SK-N-MC (cell line): ENCODE measurements around the gene CDK11B.
"Not testable (repeated sequence)": the region's sequence is repeated elsewhere in the genome, so short reads cannot be mapped to it uniquely, and the experiment has no call there.

ENCODE experiments used
- DNase-seq: peaks from one replicate; pipeline ENCODE4 v3.0.0-alpha.2; 2011; ENCODE audit warnings: low read depth, low spot score
- H3K27ac ChIP-seq: fragments of 200-600 bp; sonication (generic); 2 replicates; pipeline ENCODE4 v1.5.1; 2016; ENCODE audit warnings: mixed run types
- H3K36me3 ChIP-seq: fragments of 200-600 bp; sonication (generic); 2 replicates; pipeline ENCODE4 v1.6.1; 2017; ENCODE audit warnings: antibody characterized with exemption, low read length, mixed read lengths; ENCODE audit not compliant: insufficient read depth
- H3K4me3 ChIP-seq: fragments of 200-600 bp; sonication (generic); 2 replicates; pipeline ENCODE4 v1.5.1; 2016
- H3K9ac ChIP-seq: fragments of 200-600 bp; sonication (generic); 2 replicates; pipeline ENCODE4 v1.8.0; 2017; ENCODE audit warnings: mixed run types, mixed read lengths; ENCODE audit not compliant: insufficient read length
- H3K9me3 ChIP-seq: fragments of 200-600 bp; sonication (generic); 2 replicates; pipeline ENCODE4 v1.6.1; 2017; ENCODE audit warnings: low read depth, mild to moderate bottlenecking, antibody characterized with exemption, low read length, moderate library complexity, mixed read lengths
- EZH2 ChIP-seq: fragments of 200-600 bp; sonication (generic); IDR thresholded peaks from one replicate; pipeline ENCODE4 v1.6.1; 2017; ENCODE audit warnings: antibody characterized with exemption
- FOXP2 ChIP-seq: optimal IDR thresholded peaks from 2 replicates; pipeline ENCODE3; 2011; ENCODE audit warnings: mild to moderate bottlenecking, moderate library complexity; ENCODE audit not compliant: insufficient read depth; ENCODE audit errors: extremely low read length, control extremely low read depth
- POLR2AphosphoS5 ChIP-seq: IDR thresholded peaks from 2 replicates; pipeline ENCODE4 v1.6.1; 2012; ENCODE audit warnings: mild to moderate bottlenecking, low read depth, low read length, borderline replicate concordance

Gene CDK11B

DNA sequence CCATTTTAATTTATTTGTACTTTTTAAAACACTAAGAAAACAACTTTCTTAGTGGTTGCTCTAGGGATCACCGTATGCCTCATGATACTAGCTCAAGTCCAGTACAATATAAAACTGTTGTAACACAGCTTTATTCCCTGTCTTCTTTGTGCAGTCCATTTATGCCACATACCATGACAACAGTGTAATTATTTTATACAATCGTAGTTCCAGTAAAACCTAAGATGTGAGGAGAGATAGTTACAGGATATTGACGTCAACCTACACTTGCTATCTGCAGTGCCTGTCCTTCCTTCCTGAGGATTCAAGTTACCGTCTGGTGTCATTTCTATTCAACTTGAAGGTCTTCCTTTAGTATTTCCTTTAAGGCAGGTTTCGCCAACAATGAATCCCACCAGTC is 12.5 kb downstream of the CDK11B start:
- H3K4me3 ChIP-seq: not testable (repeated sequence)
- peaks cover 25% of the 10 kb centered on the region; the same call in 1 of the 2 replicates for H3K36me3 ChIP-seq

DNA sequence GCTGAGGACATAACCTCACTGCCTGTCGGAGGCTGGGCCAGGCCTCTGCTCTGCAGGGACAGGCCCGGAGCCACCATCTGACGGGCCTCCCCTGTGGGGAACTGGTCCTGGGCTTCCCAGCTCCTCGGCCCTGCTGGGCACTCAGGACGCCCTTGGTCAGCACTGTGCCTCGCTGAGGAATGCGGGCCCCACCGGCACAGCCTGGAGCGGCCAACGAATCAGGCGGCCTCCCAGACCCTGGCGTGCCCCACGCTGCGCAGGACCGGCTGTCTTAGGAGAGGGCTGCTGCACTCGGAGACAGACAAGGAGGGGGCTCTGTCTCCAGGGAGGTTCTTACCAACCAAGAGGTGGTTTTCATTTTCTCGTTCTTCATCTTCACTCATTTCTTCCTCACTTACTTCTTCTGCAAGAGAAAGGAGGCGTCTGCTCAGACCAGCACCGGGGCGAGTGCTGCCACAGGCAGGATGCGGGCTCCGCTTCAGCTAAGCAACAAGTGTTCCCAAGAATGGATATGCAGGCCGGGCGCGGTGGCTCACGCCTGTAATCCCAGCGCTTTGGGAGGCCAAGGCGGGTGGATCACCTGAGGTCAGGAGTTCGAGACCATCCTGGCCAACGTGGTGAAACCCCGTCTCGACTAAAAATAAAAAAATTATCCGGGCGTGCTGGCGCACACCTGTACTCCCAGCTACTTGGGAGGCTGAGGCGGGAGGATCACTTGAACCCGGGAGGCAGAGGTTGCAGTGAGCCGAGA is 17.9 kb downstream of the CDK11B start:
- H3K36me3 ChIP-seq, DNase-seq, H3K9ac ChIP-seq, H3K9me3 ChIP-seq, H3K27ac ChIP-seq, H3K4me3 ChIP-seq: not testable (repeated sequence)

More for the DNA sequence above, 12.5 kb downstream of the CDK11B start:
- H3K9me3 ChIP-seq, H3K27ac ChIP-seq, DNase-seq, H3K9ac ChIP-seq: not testable (repeated sequence)

DNA sequence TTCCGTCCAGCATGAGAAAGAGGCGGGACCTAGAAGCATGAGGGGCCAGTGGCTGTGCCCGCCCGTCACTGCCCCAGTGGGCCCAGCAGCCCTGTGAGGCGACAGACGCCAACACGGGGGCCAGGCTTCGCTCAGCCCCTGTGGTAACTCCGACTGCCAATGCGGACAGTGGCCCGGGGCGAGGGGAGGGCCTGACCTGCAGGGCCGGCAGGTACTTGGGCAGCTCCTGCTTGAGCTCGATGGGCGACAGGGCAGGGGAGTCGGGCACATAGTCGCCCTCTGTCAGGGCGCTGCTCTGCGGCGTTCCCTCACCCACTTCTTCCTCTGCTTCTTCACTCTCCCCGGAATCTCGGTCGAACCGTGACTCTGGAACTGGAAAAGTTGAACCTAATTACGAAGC is 18.7 kb downstream of the CDK11B start:
- not testable (repeated sequence) for H3K9ac ChIP-seq, DNase-seq, H3K9me3 ChIP-seq, H3K36me3 ChIP-seq, H3K4me3 ChIP-seq, H3K27ac ChIP-seq

DNA sequence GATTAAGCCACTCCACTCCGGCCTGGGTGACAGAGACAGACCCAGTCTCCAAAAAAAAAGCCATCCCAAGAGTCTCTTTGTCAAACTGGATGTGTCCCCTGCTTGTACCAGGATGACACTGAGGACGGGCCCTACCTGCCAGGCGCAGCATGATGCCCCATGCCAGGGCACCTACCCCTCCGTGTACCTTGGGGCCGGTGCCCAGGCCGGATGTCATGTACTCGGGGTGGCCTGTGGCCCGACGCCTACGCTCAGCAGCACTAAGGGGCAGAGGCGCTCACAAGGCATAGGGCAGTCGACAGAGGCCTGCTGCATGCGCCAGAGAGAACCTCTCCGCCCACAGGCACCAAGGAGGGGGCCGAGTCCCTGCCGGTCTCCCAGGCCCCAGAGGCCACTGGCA is 19.4 kb downstream of the CDK11B start:
- H3K9me3 ChIP-seq, H3K4me3 ChIP-seq, H3K27ac ChIP-seq, DNase-seq, H3K9ac ChIP-seq, H3K36me3 ChIP-seq: not testable (repeated sequence)

DNA sequence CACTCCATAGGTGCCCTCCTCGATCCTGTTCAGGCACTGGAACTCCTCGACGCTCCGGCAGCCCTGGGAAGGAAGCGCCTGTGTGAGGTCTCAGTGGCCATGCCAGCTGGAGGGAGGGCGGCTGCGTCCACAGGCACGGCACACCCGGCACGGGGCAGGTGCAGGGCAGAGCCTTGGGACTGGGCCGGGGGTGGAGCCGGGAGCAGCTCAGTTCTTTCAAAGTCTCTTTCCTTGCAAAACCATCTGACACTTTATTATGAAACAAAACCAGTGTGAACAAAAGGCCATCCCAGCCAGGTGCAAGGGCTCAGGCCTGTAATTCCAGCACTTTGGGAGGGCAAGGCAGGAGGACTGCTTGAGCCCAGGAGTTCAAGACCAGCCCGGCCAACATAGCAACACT is 20.3 kb downstream of the CDK11B start:
- not testable (repeated sequence) for H3K4me3 ChIP-seq, DNase-seq, H3K27ac ChIP-seq, H3K9me3 ChIP-seq, H3K9ac ChIP-seq, H3K36me3 ChIP-seq

DNA sequence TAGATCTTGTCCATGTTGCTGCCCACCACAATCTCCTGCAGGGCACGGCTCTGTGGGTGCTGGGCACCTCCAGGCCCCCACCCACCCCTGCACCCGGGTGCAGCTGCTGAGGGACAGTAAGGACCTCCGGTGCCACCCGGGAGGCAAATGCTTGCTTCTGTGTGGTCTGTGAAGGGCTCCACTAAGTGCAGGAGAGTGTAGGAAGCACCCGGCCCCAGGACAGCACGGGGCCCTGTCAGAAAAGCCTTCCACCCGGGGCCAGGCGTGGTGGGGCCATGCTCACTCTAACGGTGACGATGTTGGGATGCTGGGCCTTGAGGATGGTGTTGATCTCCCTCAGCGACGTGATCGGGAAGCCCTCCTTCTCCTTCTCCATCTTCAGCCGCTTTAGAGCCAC is 21.3 kb downstream of the CDK11B start:
- not testable (repeated sequence) for H3K27ac ChIP-seq, H3K9ac ChIP-seq, H3K9me3 ChIP-seq, H3K36me3 ChIP-seq, DNase-seq, H3K4me3 ChIP-seq

DNA sequence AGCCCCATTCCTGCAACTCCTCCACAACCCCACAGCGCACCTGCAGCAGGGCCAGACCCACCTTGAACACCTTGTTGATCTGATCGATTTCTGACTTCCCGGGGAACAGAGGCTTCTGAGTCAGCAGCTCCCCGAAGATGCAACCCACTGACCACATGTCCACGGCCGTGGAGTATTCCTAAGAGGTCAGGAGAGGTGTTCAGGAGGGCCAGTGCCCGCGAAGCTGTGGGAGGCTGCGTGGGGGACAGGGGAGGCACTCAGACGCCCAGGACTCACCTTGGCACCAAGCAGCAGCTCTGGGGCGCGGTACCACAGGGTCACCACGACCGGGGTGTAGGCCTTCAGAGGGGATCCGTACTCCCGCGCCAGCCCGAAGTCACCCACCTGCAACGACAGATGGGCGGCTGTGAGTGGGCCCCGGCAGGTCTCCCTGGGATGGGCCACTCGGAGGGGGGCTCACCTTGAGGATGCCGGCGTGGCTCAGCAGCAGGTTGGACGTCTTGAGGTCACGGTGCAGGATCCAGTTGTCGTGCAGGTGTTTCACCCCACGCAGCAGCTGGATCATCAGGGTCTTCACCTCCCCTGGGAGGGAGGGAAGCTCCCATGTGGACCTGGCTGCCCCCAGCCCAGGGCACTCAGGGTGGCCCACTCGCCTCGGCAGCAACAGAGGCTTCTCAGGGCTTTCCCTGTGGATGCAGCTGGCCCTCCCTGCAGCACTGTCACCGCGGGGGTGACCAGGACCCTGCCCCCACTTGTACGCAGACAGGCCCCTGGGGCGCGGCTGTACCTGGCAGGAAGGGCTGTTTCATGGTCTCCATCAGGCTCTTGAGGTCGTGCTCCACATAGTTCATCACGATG is 22.0 kb downstream of the CDK11B start:
- H3K36me3 ChIP-seq, H3K9me3 ChIP-seq, H3K4me3 ChIP-seq, DNase-seq, H3K9ac ChIP-seq, H3K27ac ChIP-seq: not testable (repeated sequence)

DNA sequence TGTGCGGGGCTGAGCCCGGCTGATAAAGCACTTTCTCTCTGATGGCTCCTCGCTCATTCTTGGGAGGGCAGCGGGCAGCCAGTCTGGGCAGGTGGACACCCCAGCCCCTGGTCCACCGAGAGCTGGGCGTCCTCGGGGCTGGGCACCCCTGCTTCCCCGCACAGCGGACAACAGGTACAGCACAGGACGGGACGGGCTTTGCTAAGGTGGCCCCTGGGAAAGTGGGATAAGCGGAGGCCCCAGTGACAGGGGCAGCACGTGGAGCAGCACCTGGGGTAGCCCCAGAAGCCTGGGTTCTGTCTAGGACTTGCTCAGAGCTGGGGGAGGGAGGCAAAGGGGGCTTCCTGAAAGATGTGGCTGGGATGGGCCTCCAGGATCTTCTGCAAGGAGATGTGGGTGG is 24.2 kb downstream of the CDK11B start:
- not testable (repeated sequence) for H3K4me3 ChIP-seq, H3K27ac ChIP-seq, DNase-seq, H3K36me3 ChIP-seq, H3K9ac ChIP-seq, H3K9me3 ChIP-seq

DNA sequence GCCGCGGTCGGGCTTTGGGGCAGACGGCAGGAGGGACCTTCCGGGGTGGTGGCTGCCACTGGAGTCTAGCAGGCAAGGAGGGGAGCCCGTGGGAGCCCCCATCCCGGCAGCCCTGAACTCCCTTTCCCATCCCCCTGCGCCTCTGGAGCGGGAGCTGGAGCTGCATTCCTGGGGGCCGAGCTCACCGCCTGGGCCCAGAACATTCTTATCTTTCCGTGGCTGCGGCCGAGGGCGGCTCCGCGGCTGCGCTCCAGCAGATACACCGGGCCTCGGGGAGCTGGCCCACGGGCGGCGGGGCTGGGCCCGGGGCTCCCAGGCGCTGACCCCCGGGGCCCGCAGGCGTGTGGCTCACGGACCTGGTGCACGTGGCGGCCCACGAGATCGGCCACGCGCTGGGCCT is 25.4 kb downstream of the CDK11B start:
- not testable (repeated sequence) for H3K4me3 ChIP-seq, H3K36me3 ChIP-seq, H3K9ac ChIP-seq, DNase-seq, H3K9me3 ChIP-seq, H3K27ac ChIP-seq

DNA sequence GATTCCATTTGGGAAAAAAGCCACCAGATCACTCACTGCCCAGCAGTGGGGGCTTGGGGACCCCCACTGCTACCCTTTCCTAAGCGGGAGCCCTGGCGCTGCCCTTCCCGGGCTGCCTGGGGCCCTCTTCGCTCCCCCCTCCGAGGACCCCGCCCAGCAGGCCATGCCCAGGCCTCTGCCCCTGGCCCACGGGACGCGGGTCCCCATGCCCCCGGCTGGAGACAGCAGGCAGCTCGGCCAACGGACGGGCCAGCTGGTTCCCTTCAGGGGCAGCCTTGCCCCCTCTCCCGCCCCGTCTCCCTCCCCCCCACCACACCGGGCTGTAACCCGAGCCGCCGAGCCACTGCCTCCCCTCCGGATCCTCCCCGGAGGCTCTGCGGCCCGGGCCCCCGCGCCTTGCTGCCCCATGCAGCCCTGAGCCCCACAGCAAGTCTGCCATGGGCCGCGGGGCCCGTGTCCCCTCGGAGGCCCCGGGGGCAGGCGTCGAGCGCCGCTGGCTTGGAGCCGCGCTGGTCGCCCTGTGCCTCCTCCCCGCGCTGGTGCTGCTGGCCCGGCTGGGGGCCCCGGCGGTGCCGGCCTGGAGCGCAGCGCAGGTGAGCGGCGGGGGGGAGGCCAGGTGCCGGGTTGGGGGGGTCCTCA is 26.9 kb downstream of the CDK11B start, which contains the start of gene MMP23B:
Gene MMP23B, plus strand, starts transcription at position 392 of the 639 bp plus-strand sequence. Its CDS starts 46 bp downstream, at position 438.
- TF ChIP-seq EZH2: no peak
- TF ChIP-seq POLR2AphosphoS5: no peak
- TF ChIP-seq FOXP2: no peak
- peaks cover 4% of the 10 kb centered on the region; the same call in 1 of the 2 replicates for H3K36me3 ChIP-seq
- no peak within 1 kb of the TSS for H3K9ac ChIP-seq
- no peaks in the 10 kb centered on the region for H3K9me3 ChIP-seq
- no peak within 1 kb of the TSS for H3K27ac ChIP-seq
- H3K4me3 ChIP-seq: no peak within 1 kb of the TSS
- DNase-seq: no peak
